HUES64 (cell line): ENCODE results near the gene RFXAP.

Experiments
- H3K27ac ChIP-seq: 2 replicates; pipeline ENCODE4 v1.7.0; 2013; ENCODE audit warnings: low read depth, low read length, inconsistent platforms
- H3K27me3 ChIP-seq: 2 replicates; pipeline ENCODE4 v1.6.1; 2013; ENCODE audit warnings: mild to moderate bottlenecking, low read length; ENCODE audit not compliant: insufficient read depth
- H3K36me3 ChIP-seq: 2 replicates; pipeline ENCODE4 v1.6.1; 2013; ENCODE audit warnings: mild to moderate bottlenecking, low read length; ENCODE audit not compliant: insufficient read depth
- H3K4me1 ChIP-seq: 2 replicates; pipeline ENCODE4 v1.6.1; 2013; ENCODE audit warnings: mild to moderate bottlenecking, low read length, moderate library complexity; ENCODE audit not compliant: insufficient read depth
- H3K4me3 ChIP-seq: 2 replicates; pipeline ENCODE4 v1.5.1; 2013; ENCODE audit warnings: mild to moderate bottlenecking, low read length, moderate library complexity
- H3K9ac ChIP-seq: 2 replicates; pipeline ENCODE4 v1.6.1; 2013; ENCODE audit warnings: mild to moderate bottlenecking, low read depth, low read length
- H3K9me3 ChIP-seq: 2 replicates; pipeline ENCODE4 v1.6.1; 2013; ENCODE audit warnings: low read depth, low read length; ENCODE audit not compliant: insufficient read depth
- WGBS: fragments of 150-250, 120-280 bp; methylation state at CpG from one replicate; pipeline ENCODE4 v1.1.7; 2013; ENCODE audit warnings: missing lambda C conversion rate; 5-methylcytosine and 5-hydroxymethylcytosine counted together

Gene RFXAP

GRCh38 chr13:36817996-36818803 is 822 bp upstream of the RFXAP start:
- peaks cover 7% of the 10 kb centered on the region for H3K27me3 ChIP-seq
- no peaks in the 10 kb centered on the region for H3K9me3 ChIP-seq
- no peak overlapping the region for H3K27ac ChIP-seq
- no peak overlapping the region for H3K9ac ChIP-seq
- peak overlapping the region; percentile 68 for H3K4me3 ChIP-seq
- no peaks in the 10 kb centered on the region for H3K36me3 ChIP-seq
- WGBS: 46% methylated on average over 12 of the region's 12 CpGs
- H3K4me1 ChIP-seq: peaks cover 12% of the 10 kb centered on the region; the same call in 1 of the 2 replicates

GRCh38 chr13:36819739-36820090 is 693 bp downstream of the RFXAP start:
- 3% methylated on average over 20 of the region's 20 CpGs for WGBS
- H3K9ac ChIP-seq: peak overlapping the region; percentile 21; the same call in 1 of the 2 replicates
- H3K4me1 ChIP-seq: peaks cover 12% of the 10 kb centered on the region; the same call in 1 of the 2 replicates
- H3K27ac ChIP-seq: no peak overlapping the region
- no peaks in the 10 kb centered on the region for H3K9me3 ChIP-seq
- H3K36me3 ChIP-seq: no peaks in the 10 kb centered on the region
- peak overlapping the region; percentile 68 for H3K4me3 ChIP-seq
- peaks cover 7% of the 10 kb centered on the region for H3K27me3 ChIP-seq

GRCh38 chr13:36820222-36820621 is 1.2 kb downstream of the RFXAP start:
- H3K27ac ChIP-seq: no peak overlapping the region
- 77% methylated on average over 4 of the region's 4 CpGs for WGBS
- H3K27me3 ChIP-seq: peaks cover 7% of the 10 kb centered on the region
- H3K9ac ChIP-seq: no peak overlapping the region; the same call in 1 of the 2 replicates
- peak overlapping the region; percentile 68 for H3K4me3 ChIP-seq
- H3K36me3 ChIP-seq: peaks cover 4% of the 10 kb centered on the region; the same call in 1 of the 2 replicates
- peaks cover 12% of the 10 kb centered on the region; the same call in 1 of the 2 replicates for H3K4me1 ChIP-seq
- no peaks in the 10 kb centered on the region for H3K9me3 ChIP-seq

- Histone ChIP-seq H3K27ac (no peak overlapping the region), H3K9ac (no peak overlapping the region), H3K4me3 (no peak overlapping the region), H3K27me3 (peaks cover 7% of the 10 kb centered on the region), H3K9me3 (no peaks in the 10 kb centered on the region), H3K36me3 (peaks cover 29% of the 10 kb centered on the region), H3K4me1 (peaks cover 12% of the 10 kb centered on the region; the same call in 1 of the 2 replicates)
- WGBS: 94% methylated on average over 3 of the region's 3 CpGs
Observed at GRCh38 chr13:36822785-36823184, 3.8 kb downstream of the RFXAP start.

- H3K4me1 ChIP-seq: no peaks in the 10 kb centered on the region
- H3K9me3 ChIP-seq: no peaks in the 10 kb centered on the region
- H3K4me3 ChIP-seq: no peak overlapping the region
- H3K27ac ChIP-seq: no peak overlapping the region
- peaks cover 44% of the 10 kb centered on the region for H3K36me3 ChIP-seq
- 53% methylated on average over 1 of the region's 1 CpG for WGBS
- no peak overlapping the region for H3K9ac ChIP-seq
- no peaks in the 10 kb centered on the region for H3K27me3 ChIP-seq
Observed at GRCh38 chr13:36829753-36830152, 10.7 kb downstream of the RFXAP start.

- Histone ChIP-seq H3K9ac (no peak overlapping the region), H3K4me1 (no peaks in the 10 kb centered on the region), H3K36me3 (peaks cover 30% of the 10 kb centered on the region), H3K27me3 (no peaks in the 10 kb centered on the region), H3K9me3 (no peaks in the 10 kb centered on the region), H3K27ac (no peak overlapping the region), H3K4me3 (no peak overlapping the region)
- WGBS: 93% methylated on average over 2 of the region's 3 CpGs
Observed at GRCh38 chr13:36831291-36831690, 12.3 kb downstream of the RFXAP start.

- H3K9ac ChIP-seq: no peak overlapping the region
- peaks cover 2% of the 10 kb centered on the region for H3K4me1 ChIP-seq
- H3K27ac ChIP-seq: no peak overlapping the region
- WGBS: 100% methylated on average over 3 of the region's 3 CpGs
- H3K36me3 ChIP-seq: peaks cover 5% of the 10 kb centered on the region
- H3K4me3 ChIP-seq: no peak overlapping the region
- no peaks in the 10 kb centered on the region for H3K9me3 ChIP-seq
- H3K27me3 ChIP-seq: no peaks in the 10 kb centered on the region
Observed at GRCh38 chr13:36834299-36834698, 15.3 kb downstream of the RFXAP start.

- no peak overlapping the region for H3K4me3 ChIP-seq
- WGBS: 89% methylated on average over 3 of the region's 4 CpGs
- no peak overlapping the region for H3K27ac ChIP-seq
- H3K36me3 ChIP-seq: no peaks in the 10 kb centered on the region
- no peak overlapping the region for H3K9ac ChIP-seq
- H3K4me1 ChIP-seq: peaks cover 16% of the 10 kb centered on the region
- no peaks in the 10 kb centered on the region for H3K9me3 ChIP-seq
- H3K27me3 ChIP-seq: no peaks in the 10 kb centered on the region
Observed at GRCh38 chr13:36837354-36838092, 18.5 kb downstream of the RFXAP start.

GRCh38 chr13:36839281-36839680 is 20.3 kb downstream of the RFXAP start:
- Histone ChIP-seq H3K27me3 (no peaks in the 10 kb centered on the region), H3K4me1 (peaks cover 16% of the 10 kb centered on the region), H3K36me3 (no peaks in the 10 kb centered on the region), H3K9ac (no peak overlapping the region), H3K9me3 (no peaks in the 10 kb centered on the region), H3K27ac (no peak overlapping the region), H3K4me3 (no peak overlapping the region)
- WGBS: 91% methylated on average over 3 of the region's 3 CpGs

GRCh38 chr13:36839981-36840380 is 21.0 kb downstream of the RFXAP start:
- no peaks in the 10 kb centered on the region for H3K9me3 ChIP-seq
- no peaks in the 10 kb centered on the region for H3K27me3 ChIP-seq
- no peaks in the 10 kb centered on the region for H3K36me3 ChIP-seq
- H3K9ac ChIP-seq: no peak overlapping the region
- H3K4me1 ChIP-seq: peaks cover 16% of the 10 kb centered on the region
- no peak overlapping the region for H3K4me3 ChIP-seq
- no peak overlapping the region for H3K27ac ChIP-seq
- 81% methylated on average over 12 of the region's 12 CpGs for WGBS

- Histone ChIP-seq H3K27ac (no peak overlapping the region), H3K36me3 (no peaks in the 10 kb centered on the region), H3K27me3 (no peaks in the 10 kb centered on the region), H3K4me3 (no peak overlapping the region), H3K9ac (no peak overlapping the region), H3K4me1 (peaks cover 16% of the 10 kb centered on the region), H3K9me3 (no peaks in the 10 kb centered on the region)
- 79% methylated on average over 3 of the region's 3 CpGs for WGBS
Observed at GRCh38 chr13:36840718-36841250, 21.8 kb downstream of the RFXAP start.
